ENCODE measurements around the gene EFCAB11. TPM values are rescaled to one million over a fixed set of nuclear protein-coding genes. Genes with fewer than 3 reads are reported as not detected.

The EFCAB11 gene
- total and polyA plus RNA-seq, 9 of the 15 experiments (the other 6 are each of a cell fraction or from before 2014, with no cell fraction given), result 13.4 to 37.9 (median 17.4) TPM

DNA sequence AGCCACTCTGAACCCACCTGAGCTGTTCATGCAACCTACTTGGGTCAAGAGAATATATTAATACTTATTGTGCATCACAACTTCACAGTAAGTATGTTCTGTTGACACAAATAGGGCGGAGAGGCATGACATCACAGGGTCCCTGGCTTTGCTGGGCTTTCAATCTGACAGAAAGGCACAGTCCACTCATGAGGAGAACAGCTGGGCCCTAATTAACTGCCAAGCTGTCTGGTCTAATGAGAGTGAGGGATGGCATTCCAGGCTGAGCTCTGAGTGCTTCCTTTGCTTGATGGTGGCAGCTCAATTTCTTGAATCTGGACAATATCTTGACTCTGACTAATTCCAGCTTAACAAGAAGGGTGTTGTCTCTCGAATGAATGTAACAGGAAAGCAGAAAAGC, 2.0 kb downstream of the EFCAB11 start:
- CTCF ChIA-PET (ENCODE audit: low intra/inter-chr PET ratio), result no interaction called here
- in situ Hi-C loops (cut with MboI), result no loop called here
- Histone ChIP-seq H3K4me3 (no peak overlapping the region), H3K4me1 (replicated peaks in 1 of 2; ENCODE audit: control insufficient read depth in 2 of 2, insufficient read depth in 2 of 2, low read length in 2 of 2) (peaks cover under 1 to 7% of the 10 kb centered on the region in 2 experiments; a peak in 3 of 5 replicates), H3K9me1 (ENCODE audit: control insufficient read depth, insufficient read depth, low read length) (no peaks in the 10 kb centered on the region), H3K36me3 (ENCODE audit: control insufficient read depth, insufficient read depth, low read length) (peaks cover 26% of the 10 kb centered on the region; the same call in 2 of the 3 replicates), H3K4me2 (ENCODE audit: insufficient read depth, low read length) (no peak overlapping the region), H4K20me1 (replicated peaks; ENCODE audit: control insufficient read depth, insufficient read depth, low read length) (no peaks in the 10 kb centered on the region), H2AFZ (ENCODE audit: low read depth, low read length) (no peak overlapping the region), H3K9me3 (replicated peaks; ENCODE audit: control insufficient read depth, insufficient read depth, low read depth, low read length) (no peaks in the 10 kb centered on the region), H3K27ac (ENCODE audit: extremely low read depth, low read depth, low read length) (no peak overlapping the region), H3K79me2 (ENCODE audit: control insufficient read depth, insufficient read depth, low read length) (peaks cover 27% of the 10 kb centered on the region), H3K9ac (ENCODE audit: insufficient read depth in 1 of 2, low read depth in 2 of 2, low read length in 2 of 2) (no peak overlapping the region), H3K27me3 (ENCODE audit: control insufficient read depth in 2 of 2, insufficient read depth in 2 of 2, low read length in 2 of 2) (no peaks in the 10 kb centered on the region)
- DNase-seq (ENCODE audit: extremely low read depth in 1 of 4, low spot score in 3 of 4) (no peak), ATAC-seq (no peak), FAIRE-seq (no peak)
- WGBS (ENCODE audit: insufficient coverage, low coverage, missing lambda C conversion rate), result 92% methylated on average over 2 of the region's 2 CpGs
- BruUV-seq (replicated peaks), result no TSS peak
- intact Hi-C loops (cut with micrococcal nuclease), result no loop called here
- POLR2A ChIA-PET, result interaction anchor here (0.8 kb wide), 1 partner anchor 10 kb away, joined by 3 read pairs; no protein-coding TSS in a partner anchor
- TF ChIP-seq ZNF436 (CRISPR knock-in tag; IDR thresholded peaks at IDR 0.05) (no peak), SOX6 (IDR thresholded peaks at IDR 0.05) (no peak), TAF15 (IDR thresholded peaks at IDR 0.05; ENCODE audit: low read depth, low read length) (no peak), TCF15 (CRISPR knock-in tag; IDR thresholded peaks at IDR 0.05) (no peak), HLTF (IDR thresholded peaks at IDR 0.05) (no peak), ZNF511 (CRISPR knock-in tag; IDR thresholded peaks at IDR 0.05) (no peak), RNF219 (CRISPR knock-in tag; IDR thresholded peaks at IDR 0.05) (no peak), ZNF830 (CRISPR knock-in tag; IDR thresholded peaks at IDR 0.05) (no peak), MYC (IDR thresholded peaks at IDR 0.05; ENCODE audit: low read depth, low read length) (no peak), MYC (CRISPR knock-in tag; IDR thresholded peaks at IDR 0.05; ENCODE audit: borderline replicate concordance, low read depth) (no peak), MTA3 (IDR thresholded peaks at IDR 0.05; ENCODE audit: borderline replicate concordance) (no peak), ILF3 (IDR thresholded peaks at IDR 0.05; ENCODE audit: borderline replicate concordance) (no peak), THRB (CRISPR knock-in tag; conservative IDR thresholded peaks at IDR 0.05) (no peak)
- TF ChIP-seq, protein P1, sequence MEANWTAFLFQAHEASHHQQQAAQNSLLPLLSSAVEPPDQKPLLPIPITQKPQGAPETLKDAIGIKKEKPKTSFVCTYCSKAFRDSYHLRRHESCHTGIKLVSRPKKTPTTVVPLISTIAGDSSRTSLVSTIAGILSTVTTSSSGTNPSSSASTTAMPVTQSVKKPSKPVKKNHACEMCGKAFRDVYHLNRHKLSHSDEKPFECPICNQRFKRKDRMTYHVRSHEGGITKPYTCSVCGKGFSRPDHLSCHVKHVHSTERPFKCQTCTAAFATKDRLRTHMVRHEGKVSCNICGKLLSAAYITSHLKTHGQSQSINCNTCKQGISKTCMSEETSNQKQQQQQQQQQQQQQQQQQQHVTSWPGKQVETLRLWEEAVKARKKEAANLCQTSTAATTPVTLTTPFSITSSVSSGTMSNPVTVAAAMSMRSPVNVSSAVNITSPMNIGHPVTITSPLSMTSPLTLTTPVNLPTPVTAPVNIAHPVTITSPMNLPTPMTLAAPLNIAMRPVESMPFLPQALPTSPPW (CRISPR knock-in tag; IDR thresholded peaks at IDR 0.05), result no peak
- TF ChIP-seq, protein P2, sequence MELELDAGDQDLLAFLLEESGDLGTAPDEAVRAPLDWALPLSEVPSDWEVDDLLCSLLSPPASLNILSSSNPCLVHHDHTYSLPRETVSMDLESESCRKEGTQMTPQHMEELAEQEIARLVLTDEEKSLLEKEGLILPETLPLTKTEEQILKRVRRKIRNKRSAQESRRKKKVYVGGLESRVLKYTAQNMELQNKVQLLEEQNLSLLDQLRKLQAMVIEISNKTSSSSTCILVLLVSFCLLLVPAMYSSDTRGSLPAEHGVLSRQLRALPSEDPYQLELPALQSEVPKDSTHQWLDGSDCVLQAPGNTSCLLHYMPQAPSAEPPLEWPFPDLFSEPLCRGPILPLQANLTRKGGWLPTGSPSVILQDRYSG (tag; conservative IDR thresholded peaks at IDR 0.05; ENCODE audit: low read depth), result no peak
